Stomach smooth muscle (tissue), 2 donors: Measurements from ENCODE around the gene EXOC3L2.

ENCODE experiments used
- H3K27ac ChIP-seq: one replicate; pipeline ENCODE4 v1.7.0; 2013; ENCODE audit warnings: mild to moderate bottlenecking, low read length, inconsistent platforms
- H3K27me3 ChIP-seq, 2 donors: one replicate each; pipeline ENCODE4 v1.7.0; 2013; ENCODE audit warnings: low read length in 2 of 2; ENCODE audit not compliant: insufficient read depth in 2 of 2, control insufficient read depth in 1 of 2
- H3K36me3 ChIP-seq, 2 donors: one replicate each; pipeline ENCODE4 v1.7.0; 2013; ENCODE audit warnings: low read length in 2 of 2; ENCODE audit not compliant: control insufficient read depth in 2 of 2, insufficient read depth in 2 of 2
- H3K4me1 ChIP-seq: one replicate; pipeline ENCODE4 v1.7.0; 2013; ENCODE audit warnings: low read length; ENCODE audit not compliant: control insufficient read depth, insufficient read depth
- H3K4me3 ChIP-seq, 2 donors: one replicate each; pipeline ENCODE4 v1.7.0; 2013; ENCODE audit warnings: low read length in 2 of 2
- H3K9ac ChIP-seq, 2 donors: one replicate each; pipeline ENCODE4 v1.7.0; 2013; ENCODE audit warnings: low read length in 2 of 2, mild to moderate bottlenecking in 1 of 2
- H3K9me3 ChIP-seq, 2 donors: one replicate each; pipeline ENCODE4 v1.7.0; 2013; ENCODE audit warnings: low read length in 2 of 2; ENCODE audit not compliant: control insufficient read depth in 2 of 2
- donor health status: healthy.
- donor health status: Pancreatic carcinoma.

The EXOC3L2 gene

GRCh38 chr19:45179892-45180370 is 65.3 kb downstream of the EXOC3L2 start:
- Histone ChIP-seq H3K27ac (peak overlapping the region; percentile 18), H3K9ac (peak overlapping the region; percentile 48 to 64)

GRCh38 chr19:45179072-45179891 is 65.9 kb downstream of the EXOC3L2 start:
- H3K9me3 ChIP-seq: no peaks in the 10 kb centered on the region
- no peaks in the 10 kb centered on the region for H3K27me3 ChIP-seq
- peak overlapping the region; percentile 84 for H3K27ac ChIP-seq
- H3K4me1 ChIP-seq: peaks cover 37% of the 10 kb centered on the region
- H3K9ac ChIP-seq: peak overlapping the region; percentile 84 to 89
- peaks cover 0 to 10% of the 10 kb centered on the region in 2 donors for H3K36me3 ChIP-seq
- peak overlapping the region; percentile 98 to 100 for H3K4me3 ChIP-seq

More at GRCh38 chr19:45179892-45180370, 65.3 kb downstream of the EXOC3L2 start:
- Histone ChIP-seq H3K4me3 (peak overlapping the region; percentile 55 to 100), H3K9me3 (no peaks in the 10 kb centered on the region), H3K27me3 (no peaks in the 10 kb centered on the region), H3K36me3 (peaks cover 0 to 10% of the 10 kb centered on the region in 2 donors), H3K4me1 (peaks cover 37% of the 10 kb centered on the region)

GRCh38 chr19:45178262-45179071 is 66.7 kb downstream of the EXOC3L2 start, which contains the start of gene BLOC1S3:
Gene BLOC1S3 (plus strand): TSS chr19:45178784. CDS start chr19:45179297, 513 bp downstream.
- peak within 1 kb of the TSS; percentile 89 for H3K27ac ChIP-seq
- peak within 1 kb of the TSS; percentile 98 to 100 for H3K4me3 ChIP-seq
- H3K27me3 ChIP-seq: no peaks in the 10 kb centered on the region
- peak within 1 kb of the TSS; percentile 84 to 89 for H3K9ac ChIP-seq
- H3K9me3 ChIP-seq: no peaks in the 10 kb centered on the region
- H3K4me1 ChIP-seq: peaks cover 37% of the 10 kb centered on the region
- peaks cover 0 to 10% of the 10 kb centered on the region in 2 donors for H3K36me3 ChIP-seq

- Histone ChIP-seq H3K4me3 (peak within 1 kb of the TSS; percentile 98 to 100), H3K36me3 (peaks cover 0 to 10% of the 10 kb centered on the region in 2 donors), H3K9me3 (no peaks in the 10 kb centered on the region), H3K27ac (peak within 1 kb of the TSS; percentile 89), H3K27me3 (no peaks in the 10 kb centered on the region), H3K9ac (peak within 1 kb of the TSS; percentile 84 to 89), H3K4me1 (peaks cover 37% of the 10 kb centered on the region)
These were observed 67.4 kb downstream of the EXOC3L2 start, which contains the start of gene TRAPPC6A for GRCh38 chr19:45177817-45178261. Gene TRAPPC6A (minus strand): TSS chr19:45178237. CDS start chr19:45178218, 19 bp downstream.

GRCh38 chr19:45175515-45176345 is 69.5 kb downstream of the EXOC3L2 start:
- H3K36me3 ChIP-seq: no peaks in the 10 kb centered on the region
- H3K27ac ChIP-seq: no peak overlapping the region
- H3K4me3 ChIP-seq: no peak overlapping the region
- H3K9ac ChIP-seq: no peak overlapping the region
- H3K4me1 ChIP-seq: peaks cover 29% of the 10 kb centered on the region
- H3K9me3 ChIP-seq: no peaks in the 10 kb centered on the region
- no peaks in the 10 kb centered on the region for H3K27me3 ChIP-seq

DNA sequence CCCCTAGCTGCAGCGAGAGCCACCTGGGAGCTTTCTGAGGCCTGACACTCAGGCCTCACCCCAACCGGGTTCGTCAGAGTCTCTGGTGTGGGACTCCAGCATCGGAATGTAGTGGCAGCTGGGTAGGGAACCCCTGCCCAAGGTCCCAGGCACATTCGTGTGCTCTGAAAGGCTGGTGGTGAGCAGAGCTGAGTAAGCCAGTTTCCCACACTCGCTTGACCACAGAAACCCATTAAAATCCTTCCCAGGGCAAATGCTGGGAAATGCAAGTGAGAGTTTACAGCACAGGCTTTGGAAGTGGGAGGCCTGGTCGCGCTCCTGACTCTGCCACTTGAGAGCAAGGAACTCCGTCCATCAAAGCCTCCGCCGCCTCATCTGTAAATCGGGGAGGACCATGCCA is 71.4 kb downstream of the EXOC3L2 start:
- no peak overlapping the region for H3K9ac ChIP-seq
- H3K4me1 ChIP-seq: peaks cover 11% of the 10 kb centered on the region
- H3K27ac ChIP-seq: no peak overlapping the region
- no peaks in the 10 kb centered on the region for H3K9me3 ChIP-seq
- no peaks in the 10 kb centered on the region for H3K36me3 ChIP-seq
- no peaks in the 10 kb centered on the region for H3K27me3 ChIP-seq
- H3K4me3 ChIP-seq: no peak overlapping the region

DNA sequence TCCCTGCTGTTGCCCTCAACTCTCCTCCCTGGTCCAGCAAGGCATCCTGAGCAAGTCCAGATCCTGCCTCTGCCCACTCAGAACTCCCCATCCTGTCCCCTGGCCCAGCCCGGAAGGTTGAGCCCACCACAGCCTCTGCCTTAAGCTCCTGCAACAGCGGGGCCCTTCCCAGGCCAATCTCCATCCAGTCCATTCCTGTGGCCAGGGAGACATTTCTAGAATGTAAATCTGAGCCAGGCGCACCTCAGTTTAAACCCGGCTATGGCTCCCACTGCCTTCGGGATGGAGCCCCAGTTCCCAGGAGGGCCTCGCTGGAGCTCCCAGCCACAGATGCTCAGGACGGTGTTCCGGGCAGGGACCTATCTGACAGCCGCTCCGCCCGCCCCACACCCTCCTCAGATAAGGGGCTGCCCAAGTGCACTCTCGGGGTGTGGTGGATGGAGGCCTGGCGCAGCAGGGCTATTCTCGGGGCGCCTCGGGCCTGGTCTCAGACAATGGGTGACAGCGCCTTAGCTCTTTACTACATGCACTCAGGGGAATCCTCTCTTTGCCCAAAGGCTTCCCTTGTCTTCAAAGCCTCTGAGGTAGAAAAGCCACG is 72.5 kb downstream of the EXOC3L2 start:
- no peaks in the 10 kb centered on the region for H3K9me3 ChIP-seq

DNA sequence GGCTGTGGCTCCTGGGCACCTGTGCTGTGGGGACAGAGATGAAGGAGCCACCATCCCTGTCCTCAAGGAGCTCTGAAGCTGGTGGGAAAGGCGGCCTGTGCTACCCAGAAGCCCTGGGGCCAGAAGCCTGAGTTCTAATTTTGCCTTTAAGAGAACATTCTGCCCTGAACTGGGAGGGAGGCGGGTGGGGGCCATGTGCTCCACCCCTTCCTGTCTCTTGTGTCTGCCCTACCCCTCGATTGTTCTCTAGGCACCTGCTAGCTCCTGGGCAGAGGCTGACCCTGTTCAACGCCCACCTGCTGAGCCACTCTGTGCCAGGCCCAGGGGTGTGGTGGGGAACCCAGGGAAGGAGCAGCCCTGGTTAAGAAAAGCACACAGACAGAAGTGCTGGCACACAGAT is 73.0 kb downstream of the EXOC3L2 start:
- Histone ChIP-seq H3K36me3 (no peaks in the 10 kb centered on the region), H3K4me1 (peaks cover 2% of the 10 kb centered on the region), H3K4me3 (no peak overlapping the region), H3K9me3 (no peaks in the 10 kb centered on the region), H3K27me3 (no peaks in the 10 kb centered on the region), H3K27ac (no peak overlapping the region), H3K9ac (no peak overlapping the region)

More for the DNA sequence above, 72.5 kb downstream of the EXOC3L2 start:
- Histone ChIP-seq H3K27me3 (no peaks in the 10 kb centered on the region), H3K4me1 (peaks cover 8% of the 10 kb centered on the region), H3K27ac (no peak overlapping the region), H3K9ac (no peak overlapping the region), H3K4me3 (no peak overlapping the region), H3K36me3 (no peaks in the 10 kb centered on the region)

GRCh38 chr19:45171211-45171623 is 74.0 kb downstream of the EXOC3L2 start:
- Histone ChIP-seq H3K27me3 (no peaks in the 10 kb centered on the region), H3K36me3 (no peaks in the 10 kb centered on the region), H3K9me3 (no peaks in the 10 kb centered on the region), H3K9ac (no peak overlapping the region), H3K4me1 (no peaks in the 10 kb centered on the region), H3K4me3 (no peak overlapping the region), H3K27ac (no peak overlapping the region)
